Ovary (tissue), 3 donors: ENCODE measurements around the gene COL24A1.

Experiments
- POLR2A ChIP-seq: fragments of 450-650 bp; IDR thresholded peaks from one replicate; pipeline ENCODE4 v1.6.1; 2017; ENCODE audit warnings: antibody characterized with exemption, mild to moderate bottlenecking, moderate library complexity
- TF ChIP-seq, protein P1 (sequence below), 3 donors: fragments of 450-650 bp in 2 of 3; fragments of 200-600 bp in 1 of 3; IDR thresholded peaks; one replicate each; pipeline versions ENCODE4 v1.5.1 to v1.8.0; 2016 to 2022; ENCODE audit warnings: antibody characterized with exemption in 3 of 3, mild to moderate bottlenecking in 1 of 3
- donor health status: DM: no; HTN: no; CAD: no.

GRCh38 chr1:86202552-86203340, 46.2 kb upstream of the COL24A1 start:
- TF ChIP-seq, protein P1, sequence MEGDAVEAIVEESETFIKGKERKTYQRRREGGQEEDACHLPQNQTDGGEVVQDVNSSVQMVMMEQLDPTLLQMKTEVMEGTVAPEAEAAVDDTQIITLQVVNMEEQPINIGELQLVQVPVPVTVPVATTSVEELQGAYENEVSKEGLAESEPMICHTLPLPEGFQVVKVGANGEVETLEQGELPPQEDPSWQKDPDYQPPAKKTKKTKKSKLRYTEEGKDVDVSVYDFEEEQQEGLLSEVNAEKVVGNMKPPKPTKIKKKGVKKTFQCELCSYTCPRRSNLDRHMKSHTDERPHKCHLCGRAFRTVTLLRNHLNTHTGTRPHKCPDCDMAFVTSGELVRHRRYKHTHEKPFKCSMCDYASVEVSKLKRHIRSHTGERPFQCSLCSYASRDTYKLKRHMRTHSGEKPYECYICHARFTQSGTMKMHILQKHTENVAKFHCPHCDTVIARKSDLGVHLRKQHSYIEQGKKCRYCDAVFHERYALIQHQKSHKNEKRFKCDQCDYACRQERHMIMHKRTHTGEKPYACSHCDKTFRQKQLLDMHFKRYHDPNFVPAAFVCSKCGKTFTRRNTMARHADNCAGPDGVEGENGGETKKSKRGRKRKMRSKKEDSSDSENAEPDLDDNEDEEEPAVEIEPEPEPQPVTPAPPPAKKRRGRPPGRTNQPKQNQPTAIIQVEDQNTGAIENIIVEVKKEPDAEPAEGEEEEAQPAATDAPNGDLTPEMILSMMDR (IDR thresholded peaks at IDR 0.05) = no peak
- no peak for TF ChIP-seq POLR2A
